Stimulated activated CD4-positive, alpha-beta T cell treated with anti-CD3 and anti-CD28 coated beads, Interleukin-4, amount 100 ng/mL, for 24 hours (primary cell): ENCODE data around the gene ATP2B2.

Source experiments
- DNase-seq: peaks from one replicate; pipeline ENCODE4 v3.0.0-alpha.2; 2020

The ATP2B2 gene

DNA sequence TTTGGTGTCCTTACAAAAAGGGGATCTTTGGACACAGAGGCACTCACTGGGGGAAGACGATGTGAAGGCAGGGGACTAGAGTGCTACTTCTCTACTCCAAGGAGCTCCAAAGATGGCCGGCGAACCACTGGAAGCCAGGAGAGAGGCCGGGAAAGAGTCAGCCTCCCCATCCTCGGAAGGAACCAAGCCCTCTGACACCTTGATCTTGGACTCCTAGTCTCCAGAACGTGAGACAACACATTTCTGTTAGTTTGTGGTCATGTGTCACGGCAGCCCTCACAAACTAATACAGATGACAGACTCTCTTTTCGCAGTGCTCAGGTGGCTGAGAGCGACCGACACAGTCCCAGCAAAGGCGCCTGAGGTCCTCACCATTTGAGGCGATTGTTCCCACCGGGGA, 24.4 kb upstream of the ATP2B2 start:
- no peak for DNase-seq

DNA sequence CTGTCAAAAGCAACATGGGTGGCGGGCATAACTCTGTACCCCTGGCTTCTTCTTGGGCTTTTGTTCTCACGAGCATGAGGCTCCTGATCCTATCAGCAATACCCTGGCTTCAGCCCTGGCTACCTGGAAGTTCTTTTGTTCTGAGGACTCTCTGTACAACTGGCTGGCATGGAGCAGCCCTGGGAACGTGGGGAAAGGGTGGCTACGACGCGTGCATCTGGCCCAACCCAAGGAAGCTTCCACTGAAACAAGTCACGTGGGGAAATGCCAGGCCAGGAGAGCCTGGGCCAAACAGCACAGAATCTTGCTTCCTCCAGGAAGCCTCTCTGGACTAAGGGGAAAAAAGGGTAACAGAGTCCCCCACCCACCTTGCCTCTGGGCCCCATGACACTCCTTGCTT, 22.7 kb upstream of the ATP2B2 start:
- no peak for DNase-seq

DNA sequence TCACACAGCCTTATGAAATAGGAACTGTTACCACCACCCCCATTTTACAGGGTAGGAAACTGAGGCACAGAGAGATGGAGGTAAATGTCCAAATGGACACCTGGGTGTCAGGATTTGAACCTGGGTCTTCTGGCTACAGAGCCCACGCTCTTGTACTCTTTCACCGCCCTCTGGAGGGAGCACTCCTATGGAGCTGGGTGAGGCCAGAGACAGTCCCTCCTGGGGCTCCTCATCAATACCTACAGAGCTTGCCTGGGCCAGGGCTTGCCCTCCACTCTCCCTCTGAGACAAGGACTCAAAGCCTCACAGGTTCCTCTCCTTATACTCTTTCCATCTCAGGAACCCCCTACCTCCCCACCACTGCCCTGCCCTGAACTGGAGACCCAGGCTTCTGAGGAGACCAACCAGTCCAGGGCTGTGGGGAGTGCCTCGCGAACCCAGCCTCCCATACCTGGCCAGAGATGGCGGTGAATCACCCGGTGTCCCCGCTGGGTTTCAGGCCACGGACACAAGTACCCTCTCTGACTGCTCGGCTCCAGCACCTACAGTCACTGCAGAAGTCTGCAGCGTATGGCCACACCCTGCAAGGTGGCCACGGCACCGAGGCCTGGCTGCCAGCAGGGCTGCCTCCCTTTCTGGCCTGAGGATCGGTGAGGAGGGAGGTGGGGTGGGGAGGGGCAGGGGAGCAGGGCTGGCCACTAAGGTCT, 22.1 kb upstream of the ATP2B2 start:
- no peak for DNase-seq

DNA sequence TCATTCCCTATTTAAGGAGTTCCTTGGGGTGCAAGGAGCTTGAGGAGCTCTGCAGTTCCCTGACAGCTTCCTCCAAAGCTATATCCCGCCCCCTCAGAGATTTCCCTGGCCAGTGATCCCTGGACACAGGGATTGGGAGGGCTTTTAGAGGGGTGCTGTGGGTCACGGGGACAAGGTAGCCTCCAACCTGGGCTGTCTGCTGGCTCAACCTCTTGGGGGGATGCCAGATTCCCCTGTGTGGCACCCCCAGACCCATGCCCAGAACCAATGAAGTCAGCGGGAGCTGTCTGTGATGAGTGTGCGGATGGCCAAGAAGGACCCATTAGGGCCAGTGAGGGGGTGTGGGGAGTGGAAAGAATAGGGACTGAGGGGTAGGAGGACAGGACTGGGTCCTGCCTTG, 21.0 kb upstream of the ATP2B2 start:
- DNase-seq, result no peak

DNA sequence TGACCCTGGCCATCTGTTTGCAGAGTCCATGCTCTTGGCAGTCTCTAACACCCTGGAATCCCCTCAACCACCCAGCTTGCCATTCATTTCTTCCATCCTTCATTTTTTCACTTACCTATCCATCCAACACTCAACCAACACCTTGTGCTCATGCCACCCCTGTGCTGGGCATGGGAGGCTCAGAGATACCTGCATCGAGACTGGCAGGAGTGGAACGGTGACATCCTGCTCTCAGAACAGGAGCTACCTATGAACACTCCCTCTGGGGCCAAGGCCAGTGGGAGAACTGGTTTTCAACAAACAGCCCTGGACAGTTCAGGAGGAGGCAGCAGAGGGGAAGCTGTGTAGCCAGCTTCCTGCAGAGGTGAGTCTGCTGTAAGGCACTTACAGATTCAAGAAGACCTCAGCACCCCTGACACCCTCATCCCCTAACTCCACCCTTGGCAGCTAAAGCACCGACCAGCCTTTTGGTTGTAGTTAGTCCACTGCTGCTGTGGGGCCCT, 19.5 kb upstream of the ATP2B2 start:
- no peak for DNase-seq

DNA sequence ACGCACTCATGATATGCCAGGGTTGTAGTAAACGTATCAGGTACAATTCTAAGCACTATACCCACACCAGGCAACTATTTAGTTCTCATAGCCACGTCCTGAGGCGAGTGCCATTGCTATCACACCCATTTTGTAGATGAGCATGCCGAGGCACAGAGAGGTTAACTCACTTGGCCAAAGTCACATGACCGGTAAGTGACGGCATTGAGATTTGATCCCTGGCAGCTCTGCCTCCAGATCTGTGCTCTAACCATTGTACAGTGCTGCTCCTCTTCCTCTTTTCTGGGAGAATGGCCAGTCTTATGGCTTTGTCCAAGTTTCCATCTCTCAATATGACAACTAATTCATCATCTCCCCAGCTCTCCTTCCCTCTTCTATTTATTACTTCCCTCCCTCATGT, 18.9 kb upstream of the ATP2B2 start:
- DNase-seq, result no peak

DNA sequence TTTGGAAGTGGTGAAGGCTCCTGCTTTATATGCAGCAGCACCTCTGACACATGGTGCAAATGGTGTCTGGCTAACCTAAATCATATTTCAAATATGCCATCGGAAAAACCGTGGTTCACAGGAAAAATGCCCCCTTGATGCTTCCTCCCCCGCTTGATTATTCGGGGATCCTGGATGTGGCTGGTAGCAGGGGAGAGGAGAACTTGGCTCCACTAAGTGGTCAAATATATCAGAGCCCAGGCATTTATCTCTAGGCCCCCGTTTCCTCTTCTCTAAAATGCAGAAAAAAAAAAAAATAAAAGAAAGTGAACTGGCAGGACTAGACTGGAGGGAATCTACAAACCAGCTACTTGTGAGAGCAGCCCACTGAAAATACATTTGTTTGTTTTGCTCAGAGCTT, 18.2 kb upstream of the ATP2B2 start:
- no peak for DNase-seq

DNA sequence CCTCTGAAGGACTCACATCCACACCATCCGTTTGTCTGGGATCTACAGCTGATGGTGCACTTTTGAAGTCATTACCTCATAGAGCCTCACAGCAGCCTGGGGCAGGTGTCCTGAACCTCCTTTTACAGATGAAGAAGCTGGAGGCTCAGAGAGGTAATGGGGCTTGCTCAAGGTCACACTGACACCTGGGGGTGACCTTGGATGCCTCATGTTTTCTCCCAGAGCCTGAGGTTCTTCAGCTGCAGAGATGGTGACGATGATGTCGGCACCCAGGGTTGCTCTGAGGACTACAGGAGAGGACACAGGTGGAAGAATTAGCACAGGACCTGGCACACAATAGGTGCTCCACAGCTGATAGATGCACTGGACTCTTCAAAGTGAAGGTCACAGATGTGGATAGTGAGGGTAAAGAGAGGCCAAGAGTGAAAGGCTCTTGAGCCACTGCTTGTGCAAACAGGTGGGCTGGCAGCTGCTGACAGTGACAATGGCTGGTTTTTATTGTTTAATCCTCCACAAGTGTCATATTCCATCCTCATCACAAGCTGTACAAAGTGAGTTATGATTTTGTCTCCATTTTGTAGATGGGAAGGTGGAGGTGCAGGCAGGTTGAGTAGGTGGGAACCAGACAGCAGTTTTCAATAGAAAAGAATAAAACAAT, 17.4 kb upstream of the ATP2B2 start:
- DNase-seq, result no peak

DNA sequence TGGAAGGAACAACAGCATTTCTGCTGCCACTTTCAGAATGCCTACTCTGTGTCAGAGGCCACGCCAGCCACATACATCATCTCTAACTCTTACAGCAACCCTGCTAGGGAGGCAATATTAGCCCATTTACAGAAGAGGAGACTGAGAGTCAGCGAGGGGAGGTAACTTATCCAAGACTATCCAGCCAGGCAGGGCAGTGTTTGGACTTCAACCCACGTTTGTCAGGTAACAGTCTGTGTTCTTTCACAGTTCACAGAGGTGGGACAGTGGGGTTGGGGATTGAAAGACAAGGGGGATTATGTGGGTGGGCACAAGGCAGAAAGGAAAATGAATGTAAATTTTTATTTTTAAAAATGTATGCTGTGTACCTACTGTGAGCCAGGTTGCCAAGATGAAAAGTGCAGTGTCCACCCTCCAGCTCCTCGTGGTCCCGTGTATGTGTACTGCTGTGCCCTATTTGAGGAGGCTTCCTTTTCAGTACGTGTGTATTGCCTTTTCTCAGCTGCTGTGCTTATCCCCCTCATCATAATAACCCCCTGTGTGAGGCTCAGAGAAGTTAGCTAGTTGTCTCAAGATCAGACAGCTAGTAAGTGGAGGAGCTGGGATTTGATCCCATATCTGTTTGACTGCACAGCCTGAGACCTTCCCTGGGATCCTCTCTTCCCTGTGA, 16.5 kb upstream of the ATP2B2 start:
- no peak for DNase-seq

DNA sequence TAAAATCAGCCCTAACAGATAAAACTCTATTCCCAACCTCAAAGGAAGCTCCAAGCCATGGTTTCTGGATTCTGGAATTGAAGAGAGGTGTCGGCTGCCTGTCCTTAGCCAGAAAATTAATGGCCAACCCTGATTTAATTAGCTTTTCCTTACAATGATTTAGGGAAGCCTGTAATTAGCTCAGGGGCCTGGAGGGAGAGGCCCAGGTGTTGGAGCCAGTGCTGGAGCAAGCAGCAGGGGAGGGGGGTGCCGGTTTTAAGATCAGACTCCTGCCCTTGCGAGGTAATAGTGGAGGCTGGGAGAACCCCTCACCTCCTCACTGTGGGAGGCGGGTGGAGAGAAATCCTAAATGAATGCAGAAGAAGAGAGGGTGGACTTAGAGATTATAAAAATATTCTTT, 14.7 kb upstream of the ATP2B2 start:
- DNase-seq, result no peak

DNA sequence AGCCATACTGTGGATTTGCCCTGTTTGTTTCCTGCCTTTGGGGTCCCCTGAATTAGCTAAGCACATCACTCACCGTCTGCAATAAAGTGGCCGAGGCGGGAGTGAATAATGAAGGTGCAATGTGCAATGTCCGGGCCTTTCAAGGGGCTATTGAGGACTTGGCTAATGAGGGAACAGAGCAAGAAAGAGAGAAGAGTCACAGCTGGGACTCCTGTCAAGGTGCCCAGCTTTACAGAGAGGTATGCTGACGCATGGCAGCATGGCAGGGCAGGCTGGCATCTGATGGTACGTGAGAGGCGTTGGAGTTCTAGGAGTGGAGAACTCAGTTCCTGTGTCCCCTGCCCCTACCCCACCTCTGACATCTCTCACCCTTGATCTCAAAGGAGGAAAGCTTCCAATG, 13.8 kb upstream of the ATP2B2 start:
- DNase-seq, result no peak

DNA sequence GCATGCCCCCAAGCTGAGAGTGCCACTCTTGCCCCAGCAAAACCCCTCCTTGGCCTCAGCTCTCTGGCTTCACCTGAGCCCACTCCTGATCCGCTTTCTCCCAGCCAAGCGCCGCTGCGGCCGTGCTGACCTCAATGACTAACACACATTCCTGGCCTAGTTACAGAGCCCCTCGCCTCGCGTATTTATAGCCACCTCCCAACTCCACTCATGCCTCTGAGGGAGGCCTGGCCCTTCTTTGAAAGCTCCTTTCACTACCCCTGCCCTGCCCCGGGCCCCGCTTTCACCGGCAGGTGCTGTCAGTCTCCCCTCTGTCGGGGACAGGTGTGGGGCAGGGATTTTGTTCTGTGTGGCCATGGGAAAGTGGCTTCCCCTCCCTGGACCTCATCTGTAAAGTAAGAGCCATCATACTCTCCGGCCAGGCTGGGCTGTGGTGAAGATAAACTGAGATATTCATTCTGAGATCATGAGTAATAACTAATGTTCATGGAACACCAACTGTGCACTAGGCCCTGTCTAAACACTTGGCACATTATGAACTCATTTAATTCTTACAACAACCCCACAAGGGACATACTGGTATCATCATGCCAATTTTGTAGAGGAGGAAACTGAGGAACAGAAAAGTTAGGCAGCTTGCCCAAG, 13.2 kb upstream of the ATP2B2 start:
- DNase-seq, result no peak

DNA sequence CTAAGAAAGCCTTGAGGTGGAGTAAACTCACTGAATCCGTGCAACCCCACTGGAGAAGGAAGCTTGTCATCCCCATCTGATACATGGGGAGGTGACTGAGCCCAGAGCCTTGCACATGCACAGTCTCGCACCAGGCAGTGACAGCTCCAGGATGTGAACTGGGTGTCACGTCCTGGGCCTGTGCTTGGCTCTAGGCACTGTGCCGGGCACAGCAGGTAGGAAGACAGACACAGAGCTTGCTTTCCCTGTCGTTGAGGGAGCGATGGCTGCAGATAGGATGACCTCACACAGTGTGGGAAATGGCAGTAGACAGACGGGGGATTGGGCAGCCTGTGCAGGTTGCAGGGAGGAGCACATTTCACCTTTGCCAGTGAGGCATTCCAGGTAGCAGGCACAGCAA, 12.2 kb upstream of the ATP2B2 start:
- DNase-seq, result no peak

DNA sequence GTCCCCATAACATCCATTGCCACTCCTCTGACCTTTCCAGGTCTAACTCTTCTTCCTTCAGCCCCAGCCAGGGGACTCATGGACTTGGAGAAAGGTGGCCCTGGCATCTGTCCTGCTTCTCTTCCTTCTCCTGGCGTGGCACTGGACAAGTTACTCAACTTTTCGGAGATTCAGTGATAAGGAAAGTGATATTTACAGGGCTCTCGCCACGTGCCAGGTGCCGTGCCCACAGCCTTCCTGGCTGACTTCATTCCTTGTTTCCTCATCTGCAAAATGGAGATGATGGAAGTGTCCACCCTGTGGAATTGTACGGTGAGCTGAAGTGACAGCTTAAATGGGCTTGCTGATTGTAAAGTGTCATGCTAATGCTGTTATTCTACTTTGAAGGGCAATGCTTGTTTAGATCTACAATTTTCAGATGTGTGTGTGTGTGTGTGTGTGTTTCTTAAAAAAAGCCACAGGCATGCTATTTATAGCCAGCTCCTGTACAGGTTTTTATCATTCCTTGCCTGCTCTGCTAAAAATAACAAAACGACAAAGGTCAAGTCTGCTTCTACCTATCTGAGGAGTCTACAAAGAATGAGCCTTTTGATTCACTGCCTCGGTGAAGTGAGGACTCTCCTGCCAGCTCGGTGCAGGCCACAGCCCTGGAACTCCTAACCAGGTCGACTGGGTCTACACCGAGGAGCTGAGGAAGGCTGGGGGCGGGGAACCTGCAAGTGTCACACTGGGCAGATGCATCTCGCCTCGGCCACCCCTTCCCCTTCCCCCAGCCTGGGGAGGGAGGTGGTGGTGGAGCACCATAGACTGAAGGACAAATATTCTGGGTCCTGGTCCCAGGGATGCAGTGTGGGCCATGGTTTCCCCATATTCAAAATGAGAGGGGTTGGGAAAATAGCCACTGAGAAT, 11.4 kb upstream of the ATP2B2 start:
- no peak for DNase-seq

DNA sequence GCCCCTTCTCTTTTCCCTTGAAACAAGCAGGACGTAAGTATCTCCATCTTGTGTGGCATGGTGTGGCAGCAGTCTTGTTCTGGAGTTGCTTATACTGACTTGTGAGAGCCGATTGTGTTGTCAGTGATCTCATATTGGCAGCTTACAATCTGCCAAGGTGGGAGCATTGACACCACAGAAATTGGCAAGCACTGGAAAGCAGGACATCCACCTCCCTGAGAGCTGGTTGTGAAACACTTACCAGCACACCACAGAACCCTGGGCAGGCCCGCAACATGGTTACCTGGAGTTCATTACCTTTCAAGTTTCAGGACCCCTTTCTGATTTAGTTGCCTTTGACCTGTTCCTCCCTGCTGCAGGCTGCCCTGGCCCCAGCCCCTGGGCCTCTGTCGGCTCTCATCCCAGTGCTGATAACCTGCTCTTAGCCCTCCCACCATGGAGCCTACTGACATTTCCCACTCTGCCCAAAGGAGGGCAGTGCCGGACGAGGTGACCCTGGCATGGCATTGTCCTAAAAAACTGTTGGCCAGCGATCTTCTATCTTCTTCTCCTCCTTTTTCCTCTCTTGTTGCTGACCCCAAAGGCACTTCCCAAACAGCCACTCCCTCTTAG, 10.6 kb upstream of the ATP2B2 start:
- no peak for DNase-seq

DNA sequence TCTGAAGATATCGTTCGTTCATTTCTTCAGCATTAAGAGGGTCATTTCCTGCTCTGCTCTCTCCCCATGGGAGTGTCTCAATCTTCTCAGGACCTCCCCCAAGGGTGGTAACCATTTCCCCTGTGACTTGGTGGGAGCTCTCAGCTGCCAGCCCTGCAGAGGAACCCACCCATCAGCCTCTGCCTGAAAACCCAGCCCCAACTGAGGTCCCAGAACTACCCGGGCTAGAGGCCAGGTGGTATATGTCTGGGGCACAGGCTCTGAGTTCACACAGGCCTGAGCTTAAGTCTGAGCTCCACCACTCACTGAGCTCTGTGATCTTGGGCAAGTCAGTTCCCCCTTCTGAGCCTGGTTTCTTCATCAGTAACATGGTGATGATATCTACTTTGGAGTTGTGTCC, 10.0 kb upstream of the ATP2B2 start:
- no peak for DNase-seq

DNA sequence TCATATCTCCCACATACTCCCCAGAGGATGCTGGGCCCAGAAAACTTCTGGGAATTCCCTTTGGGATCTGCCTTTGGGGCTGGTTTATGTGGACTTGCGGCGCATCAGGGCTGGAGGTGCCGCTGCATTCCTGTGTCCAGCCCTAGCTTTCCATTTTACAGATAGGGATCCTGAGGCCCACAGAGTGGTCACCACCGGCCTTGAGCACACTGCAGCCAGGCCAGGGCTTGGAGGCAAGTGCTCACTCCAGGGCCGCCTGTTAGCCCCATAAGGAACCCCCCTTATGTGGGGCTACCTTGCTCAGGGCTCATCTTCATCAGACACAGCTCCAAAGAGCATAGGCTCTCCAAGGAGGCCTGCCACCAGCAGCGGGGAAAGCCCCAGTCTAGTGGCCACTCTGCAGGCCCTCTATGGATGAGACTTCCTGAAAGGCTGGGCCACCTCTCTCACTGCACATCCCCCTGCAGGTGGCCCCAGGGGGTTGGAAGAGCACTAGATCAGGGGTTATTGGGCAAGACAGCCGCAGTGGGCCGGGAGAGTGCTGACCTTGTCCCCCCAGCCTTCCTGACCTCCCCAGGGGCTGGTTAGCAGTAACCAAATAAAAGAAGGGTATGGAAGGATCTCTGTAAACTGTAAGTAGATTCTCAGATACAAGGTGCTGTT, 9.2 kb upstream of the ATP2B2 start:
- DNase-seq, result no peak

DNA sequence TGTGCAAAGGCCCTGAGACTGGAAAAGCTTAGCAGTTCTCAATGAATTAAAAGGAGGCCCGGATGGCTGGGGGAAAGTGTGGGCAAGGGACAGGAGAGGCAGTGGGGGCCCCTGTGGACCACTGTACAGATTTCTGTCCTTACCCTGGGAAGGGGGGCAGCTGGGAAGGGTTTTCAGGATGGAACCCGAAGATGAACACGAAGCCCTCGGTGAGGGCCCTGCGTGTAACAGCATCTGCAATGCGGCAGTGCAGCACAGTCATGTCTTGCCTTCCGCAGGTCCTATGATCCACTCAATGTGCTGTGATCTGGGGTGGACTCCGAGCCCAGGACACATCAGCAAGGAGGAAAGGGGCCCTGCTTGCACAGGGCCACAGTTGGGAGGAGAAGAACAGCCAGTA, 7.9 kb upstream of the ATP2B2 start:
- DNase-seq, result no peak

DNA sequence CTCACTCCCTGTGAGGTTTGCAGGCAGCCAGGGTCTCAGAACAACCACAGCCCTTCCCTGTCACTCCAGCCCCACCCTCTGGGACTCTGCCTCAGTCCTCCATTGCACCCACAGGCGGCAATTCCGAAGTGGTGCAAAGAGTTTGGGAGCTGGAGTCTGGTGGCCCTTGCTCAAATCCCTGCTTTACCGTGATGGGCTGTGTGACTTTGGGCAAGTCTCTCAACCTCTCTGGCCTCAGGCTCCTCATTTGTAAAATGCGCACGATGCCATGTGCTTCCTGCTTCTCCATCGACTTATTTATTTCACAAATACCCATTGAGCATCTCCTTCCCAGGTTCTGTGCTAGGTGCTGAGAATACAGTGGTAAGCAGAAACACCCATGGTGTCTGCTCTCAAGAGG, 7.3 kb upstream of the ATP2B2 start:
- DNase-seq, result no peak

DNA sequence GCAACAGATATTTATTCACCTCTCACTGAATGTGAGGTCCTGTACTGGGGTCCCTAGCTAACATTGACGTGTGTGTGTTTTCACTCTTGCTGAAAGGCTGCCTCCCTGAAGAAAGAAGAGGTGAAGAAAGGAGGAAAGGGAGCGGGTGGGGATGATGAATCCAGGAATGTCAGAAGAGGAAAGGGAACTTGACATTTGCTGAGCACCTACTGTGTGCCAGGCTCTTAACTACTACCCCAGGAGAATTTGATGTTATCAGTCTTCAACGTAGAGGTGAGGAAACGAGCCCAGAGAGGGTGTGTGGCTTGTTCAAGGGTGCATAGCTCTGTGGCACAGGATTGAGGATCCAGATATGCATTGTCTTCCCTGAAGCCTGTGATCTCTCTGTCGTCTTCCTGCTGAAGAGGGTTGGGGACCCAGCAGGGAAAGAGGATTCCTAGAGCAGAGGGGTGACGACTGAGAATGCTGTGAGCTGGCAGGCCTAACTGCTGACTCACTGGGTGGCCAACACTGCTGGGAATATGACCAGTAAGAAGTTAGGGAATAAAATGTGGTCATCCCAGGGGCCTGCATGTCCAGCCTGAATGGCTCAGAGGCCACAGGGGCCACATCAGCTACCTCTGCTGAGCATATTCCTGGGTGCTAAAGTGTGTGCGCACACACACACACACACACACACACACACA, 6.6 kb upstream of the ATP2B2 start:
- DNase-seq, result no peak
